Measurements from ENCODE around the gene CHST1. TPM values are rescaled to one million over a fixed set of nuclear protein-coding genes. Genes with fewer than 3 reads are reported as not detected.

CHST1 gene
- total RNA-seq, 2 experiments from 2014 or later: 0.11 to 0.12 TPM

GRCh38 chr11:45687836-45688235 is 22.4 kb upstream of the CHST1 start:
- no peak for DNase-seq
- Mint-ChIP-seq H3K4me1 (no peaks in the 10 kb centered on the region), H3K27me3 (peaks cover 4% of the 10 kb centered on the region), H3K4me3 (no peak overlapping the region), H3K27ac (no peak overlapping the region), H3K9me3 (ENCODE audit: low read depth) (no peaks in the 10 kb centered on the region), H3K36me3 (ENCODE audit: low read depth) (no peaks in the 10 kb centered on the region)
- no peak for ATAC-seq
- intact Hi-C loops (cut with DNase I, micrococcal nuclease): no loop called here
- ChIA-PET CTCF (interaction anchor here (0.8 to 1.3 kb wide), 2 partner anchors 84 to 317 kb away, joined by 4 to 6 read pairs; no protein-coding TSS in a partner anchor), POLR2A (no interaction called here)

- no peaks in the 10 kb centered on the region for H3K4me1 Mint-ChIP-seq
- ATAC-seq (no peak), DNase-seq (no peak)
- intact Hi-C loops (cut with DNase I, micrococcal nuclease): no loop called here
- H3K36me3 Mint-ChIP-seq (ENCODE audit: low read depth): no peaks in the 10 kb centered on the region
- H3K4me3 Mint-ChIP-seq: no peak overlapping the region
- no peaks in the 10 kb centered on the region for H3K9me3 Mint-ChIP-seq (ENCODE audit: low read depth)
- ChIA-PET POLR2A (no interaction called here), CTCF (interaction anchor here (0.8 kb wide), 1 partner anchor 315 kb away, joined by 3 read pairs; no protein-coding TSS in a partner anchor)
- no peak overlapping the region for H3K27ac Mint-ChIP-seq
- peaks cover 4% of the 10 kb centered on the region for H3K27me3 Mint-ChIP-seq
Observed at GRCh38 chr11:45685964-45686537, 20.6 kb upstream of the CHST1 start.

- H3K4me3 Mint-ChIP-seq: no peak overlapping the region
- no peak overlapping the region for H3K27ac Mint-ChIP-seq
- intact Hi-C loops (cut with DNase I, micrococcal nuclease): no loop called here
- ATAC-seq: no peak
- no peak for DNase-seq
- H3K27me3 Mint-ChIP-seq: peaks cover 4% of the 10 kb centered on the region
- ChIA-PET CTCF (no interaction called here), POLR2A (no interaction called here)
- H3K9me3 Mint-ChIP-seq (ENCODE audit: low read depth): no peaks in the 10 kb centered on the region
- no peaks in the 10 kb centered on the region for H3K4me1 Mint-ChIP-seq
- no peaks in the 10 kb centered on the region for H3K36me3 Mint-ChIP-seq (ENCODE audit: low read depth)
Observed at GRCh38 chr11:45684440-45684839, 19.0 kb upstream of the CHST1 start.

GRCh38 chr11:45683271-45684058 is 18.0 kb upstream of the CHST1 start:
- ATAC-seq (no peak), DNase-seq (no peak)
- Mint-ChIP-seq H3K27me3 (peaks cover 4% of the 10 kb centered on the region), H3K27ac (no peak overlapping the region), H3K36me3 (ENCODE audit: low read depth) (no peaks in the 10 kb centered on the region), H3K4me1 (no peaks in the 10 kb centered on the region), H3K9me3 (ENCODE audit: low read depth) (no peaks in the 10 kb centered on the region), H3K4me3 (no peak overlapping the region)
- CTCF ChIA-PET: no interaction called here
- intact Hi-C loops (cut with DNase I, micrococcal nuclease): no loop called here
- POLR2A ChIA-PET: no interaction called here

GRCh38 chr11:45679806-45680205 is 14.4 kb upstream of the CHST1 start:
- Mint-ChIP-seq H3K4me1 (no peaks in the 10 kb centered on the region), H3K27ac (no peak overlapping the region), H3K27me3 (no peaks in the 10 kb centered on the region), H3K36me3 (ENCODE audit: low read depth) (no peaks in the 10 kb centered on the region), H3K9me3 (ENCODE audit: low read depth) (no peaks in the 10 kb centered on the region), H3K4me3 (no peak overlapping the region)
- CTCF ChIA-PET: interaction anchor here (0.7 to 1.7 kb wide), 3 partner anchors 22 to 92 kb away, joined by 3 to 5 read pairs (median 3); no protein-coding TSS in a partner anchor
- POLR2A ChIA-PET: interaction anchor here (0.9 kb wide), 1 partner anchor 178 kb away, joined by 3 read pairs; no protein-coding TSS in a partner anchor
- DNase-seq (no peak), ATAC-seq (no peak)
- intact Hi-C loops (cut with DNase I, micrococcal nuclease): no loop called here

GRCh38 chr11:45678976-45679375 is 13.6 kb upstream of the CHST1 start:
- intact Hi-C loops (cut with DNase I, micrococcal nuclease): no loop called here
- no peaks in the 10 kb centered on the region for H3K4me1 Mint-ChIP-seq
- H3K9me3 Mint-ChIP-seq (ENCODE audit: low read depth): no peaks in the 10 kb centered on the region
- no peaks in the 10 kb centered on the region for H3K36me3 Mint-ChIP-seq (ENCODE audit: low read depth)
- ChIA-PET POLR2A (interaction anchor here (0.5 kb wide), 1 partner anchor 421 kb away, joined by 3 read pairs; no protein-coding TSS in a partner anchor), CTCF (interaction anchor here (1.7 kb wide), 1 partner anchor 93 kb away, joined by 5 read pairs; no protein-coding TSS in a partner anchor)
- no peak for ATAC-seq
- no peaks in the 10 kb centered on the region for H3K27me3 Mint-ChIP-seq
- H3K27ac Mint-ChIP-seq: no peak overlapping the region
- no peak overlapping the region for H3K4me3 Mint-ChIP-seq
- DNase-seq: no peak

GRCh38 chr11:45677770-45678512 is 12.5 kb upstream of the CHST1 start:
- Mint-ChIP-seq H3K27ac (no peak overlapping the region), H3K9me3 (ENCODE audit: low read depth) (no peaks in the 10 kb centered on the region), H3K36me3 (ENCODE audit: low read depth) (no peaks in the 10 kb centered on the region), H3K4me1 (no peaks in the 10 kb centered on the region), H3K27me3 (no peaks in the 10 kb centered on the region), H3K4me3 (no peak overlapping the region)
- ATAC-seq: no peak
- intact Hi-C loops (cut with DNase I, micrococcal nuclease): no loop called here
- ChIA-PET POLR2A (no interaction called here), CTCF (interaction anchor here (1.7 kb wide), 1 partner anchor 94 kb away, joined by 5 read pairs; no protein-coding TSS in a partner anchor)
- DNase-seq: no peak

GRCh38 chr11:45676522-45677095 is 11.2 kb upstream of the CHST1 start:
- no peaks in the 10 kb centered on the region for H3K36me3 Mint-ChIP-seq (ENCODE audit: low read depth)
- ChIA-PET CTCF (interaction anchor here (0.7 kb wide), 1 partner anchor 306 kb away, joined by 3 read pairs; no protein-coding TSS in a partner anchor), POLR2A (no interaction called here)
- H3K4me1 Mint-ChIP-seq: no peaks in the 10 kb centered on the region
- H3K9me3 Mint-ChIP-seq (ENCODE audit: low read depth): no peaks in the 10 kb centered on the region
- DNase-seq (no peak), ATAC-seq (no peak)
- H3K27ac Mint-ChIP-seq: no peak overlapping the region
- H3K4me3 Mint-ChIP-seq: no peak overlapping the region
- H3K27me3 Mint-ChIP-seq: no peaks in the 10 kb centered on the region
- intact Hi-C loops (cut with DNase I, micrococcal nuclease): no loop called here

GRCh38 chr11:45675646-45676045 is 10.2 kb upstream of the CHST1 start:
- DNase-seq (no peak), ATAC-seq (no peak)
- no peaks in the 10 kb centered on the region for H3K36me3 Mint-ChIP-seq (ENCODE audit: low read depth)
- intact Hi-C loops (cut with DNase I, micrococcal nuclease): no loop called here
- H3K27me3 Mint-ChIP-seq: no peaks in the 10 kb centered on the region
- CTCF ChIA-PET: no interaction called here
- H3K27ac Mint-ChIP-seq: no peak overlapping the region
- POLR2A ChIA-PET: no interaction called here
- no peak overlapping the region for H3K4me3 Mint-ChIP-seq
- no peaks in the 10 kb centered on the region for H3K9me3 Mint-ChIP-seq (ENCODE audit: low read depth)
- H3K4me1 Mint-ChIP-seq: no peaks in the 10 kb centered on the region

- H3K36me3 Mint-ChIP-seq (ENCODE audit: low read depth): no peaks in the 10 kb centered on the region
Observed at GRCh38 chr11:45674481-45675190, 9.2 kb upstream of the CHST1 start.

GRCh38 chr11:45673441-45673840 is 8.0 kb upstream of the CHST1 start:
- H3K36me3 Mint-ChIP-seq (ENCODE audit: low read depth): no peaks in the 10 kb centered on the region
- H3K27me3 Mint-ChIP-seq: peaks cover 3% of the 10 kb centered on the region
- ChIA-PET POLR2A (no interaction called here), CTCF (interaction anchor here (2.5 kb wide), 1 partner anchor 19 kb away, joined by 8 read pairs; no protein-coding TSS in a partner anchor)
- ATAC-seq (no peak), DNase-seq (no peak)
- intact Hi-C loops (cut with DNase I, micrococcal nuclease): no loop called here
- no peaks in the 10 kb centered on the region for H3K9me3 Mint-ChIP-seq (ENCODE audit: low read depth)
- H3K4me3 Mint-ChIP-seq: no peak overlapping the region
- no peaks in the 10 kb centered on the region for H3K4me1 Mint-ChIP-seq
- no peak overlapping the region for H3K27ac Mint-ChIP-seq

More at GRCh38 chr11:45674481-45675190, 9.2 kb upstream of the CHST1 start:
- ChIA-PET CTCF (interaction anchor here (2.5 kb wide), 1 partner anchor 20 kb away, joined by 8 read pairs; no protein-coding TSS in a partner anchor), POLR2A (no interaction called here)
- ATAC-seq (no peak), DNase-seq (no peak)
- Mint-ChIP-seq H3K9me3 (ENCODE audit: low read depth) (no peaks in the 10 kb centered on the region), H3K27me3 (no peaks in the 10 kb centered on the region), H3K4me3 (no peak overlapping the region), H3K27ac (no peak overlapping the region), H3K4me1 (no peaks in the 10 kb centered on the region)
- intact Hi-C loops (cut with DNase I, micrococcal nuclease): no loop called here
